HepG2 (cell line): Measurements from ENCODE around the gene WSB2.

Experiments
- CTCF ChIP-seq: sonication (generic); formaldehyde crosslinking; IDR thresholded peaks from 2 replicates; pipeline ENCODE4 v1.5.0; 2020; ENCODE audit warnings: mild to moderate bottlenecking, missing genetic modification reagents, moderate library complexity
- MAFK ChIP-seq, 2 experiments: IDR thresholded peaks in 1 of 2; conservative IDR thresholded peaks in 1 of 2; 2 replicates each; pipeline ENCODE4 v1.6.1; 2011; ENCODE audit warnings: improper control_type of control experiment in 2 of 2, low read length in 2 of 2
- MED1 ChIP-seq: sonication (generic); formaldehyde crosslinking; IDR thresholded peaks from 2 replicates; pipeline ENCODE4 v1.4.0; 2020; ENCODE audit warnings: missing genetic modification reagents
- NFIB ChIP-seq: sonication (generic); formaldehyde crosslinking; IDR thresholded peaks from 2 replicates; pipeline ENCODE4 v1.9.0; 2021; ENCODE audit warnings: missing genetic modification reagents, mild to moderate bottlenecking, borderline replicate concordance
- ZNF552 ChIP-seq: sonication (generic); formaldehyde crosslinking; IDR thresholded peaks from 2 replicates; pipeline ENCODE4 v1.9.0; 2022; ENCODE audit warnings: missing genetic modification reagents, mild to moderate bottlenecking, borderline replicate concordance
- ZNF816 ChIP-seq: sonication (generic); formaldehyde crosslinking; IDR thresholded peaks from 2 replicates; pipeline ENCODE4 v1.8.0; 2022; ENCODE audit warnings: missing genetic modification reagents, mild to moderate bottlenecking, borderline replicate concordance

DNA sequence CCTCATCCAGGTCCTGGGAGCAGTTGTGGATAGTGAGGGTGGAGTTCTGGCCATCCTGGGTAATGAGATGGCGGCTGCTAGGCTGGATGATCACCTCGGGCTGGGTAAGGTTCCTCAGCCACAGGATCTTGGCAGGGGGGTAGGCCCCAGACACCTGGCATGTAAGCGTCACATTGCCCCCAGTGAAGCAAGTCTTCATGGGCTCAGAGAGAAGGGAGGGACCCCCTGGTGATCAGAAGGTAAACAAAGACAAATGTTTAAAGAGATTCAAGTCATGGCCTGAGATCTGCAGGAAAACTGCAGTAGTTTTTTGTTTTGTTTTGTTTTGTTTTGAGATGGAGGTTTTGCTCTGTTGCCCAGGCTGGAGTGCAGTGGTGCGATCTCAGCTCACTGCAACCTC lies 12.8 kb upstream of the WSB2 start:
- TF ChIP-seq ZNF816 (CRISPR knock-in tag) (no peak), NFIB (CRISPR knock-in tag) (no peak), MED1 (no peak), ZNF552 (CRISPR knock-in tag) (no peak), CTCF (no peak), MAFK (conservative IDR thresholded peaks at IDR 0.05 in 1 of 2, IDR thresholded peaks at IDR 0.05 in 1 of 2; ENCODE audit: low read length in 2 of 2) (no peak)
